Neural crest cell (in vitro differentiated cells): ENCODE results near the gene MYO15B. TPM values are rescaled to one million over a fixed set of nuclear protein-coding genes. Genes with fewer than 3 reads are reported as not detected.

Experiments used
- DNase-seq: peaks from one replicate; pipeline ENCODE4 v3.0.0; 2021; ENCODE audit warnings: low read depth, mixed read lengths, low spot score
- H3K27ac Mint-ChIP-seq: one replicate; pipeline ENCODE4 v1.8.0; 2021; ENCODE audit warnings: mild to moderate bottlenecking, mixed read lengths; ENCODE audit not compliant: unreplicated experiment
- H3K27me3 Mint-ChIP-seq: 2 replicates; pipeline ENCODE4 v1.8.0; 2021; ENCODE audit warnings: low read depth, mild to moderate bottlenecking, mixed read lengths
- H3K36me3 Mint-ChIP-seq: 2 replicates; pipeline ENCODE4 v1.8.0; 2021; ENCODE audit warnings: low read depth, mild to moderate bottlenecking, mixed read lengths
- H3K4me1 Mint-ChIP-seq: 2 replicates; pipeline ENCODE4 v1.8.0; 2021; ENCODE audit warnings: mixed read lengths
- H3K4me3 Mint-ChIP-seq: one replicate; pipeline ENCODE4 v1.8.0; 2021; ENCODE audit warnings: mild to moderate bottlenecking, mixed read lengths
- H3K9me3 Mint-ChIP-seq: 2 replicates; pipeline ENCODE4 v1.8.0; 2021; ENCODE audit warnings: mixed read lengths
- CTCF ChIP-seq: fragments of 200-600 bp; sonication (generic); conservative IDR thresholded peaks from 2 replicates; pipeline ENCODE4 v1.5.0; 2021; ENCODE audit warnings: antibody characterized with exemption, mild to moderate bottlenecking
- total RNA-seq: library from RNA; stranded (reverse); gene quantifications from 2 replicates; pipeline ENCODE4 v1.2.1, GENCODE V29; 2021

MYO15B gene
- total RNA-seq, 1 donor from 2014 or later, result 23.7 TPM

- no peaks in the 10 kb centered on the region for H3K36me3 Mint-ChIP-seq
- H3K4me1 Mint-ChIP-seq, result peaks cover 14% of the 10 kb centered on the region
- no peak for DNase-seq
- H3K4me3 Mint-ChIP-seq, result no peak overlapping the region
- TF ChIP-seq CTCF, result no peak
- H3K9me3 Mint-ChIP-seq, result no peaks in the 10 kb centered on the region
- no peaks in the 10 kb centered on the region for H3K27me3 Mint-ChIP-seq
- peak overlapping the region; percentile 75 for H3K27ac Mint-ChIP-seq
These were observed 58.5 kb downstream of the MYO15B start for GRCh38 chr17:75645889-75646637.

- TF ChIP-seq CTCF, result no peak
- DNase-seq, result no peak
- H3K4me1 Mint-ChIP-seq, result peaks cover 14% of the 10 kb centered on the region
- H3K4me3 Mint-ChIP-seq, result no peak overlapping the region
- no peaks in the 10 kb centered on the region for H3K27me3 Mint-ChIP-seq
- H3K36me3 Mint-ChIP-seq, result no peaks in the 10 kb centered on the region
- no peaks in the 10 kb centered on the region for H3K9me3 Mint-ChIP-seq
- H3K27ac Mint-ChIP-seq, result no peak overlapping the region
These were observed 59.0 kb downstream of the MYO15B start for GRCh38 chr17:75646638-75646992.

GRCh38 chr17:75647061-75647460, 59.5 kb downstream of the MYO15B start:
- H3K27me3 Mint-ChIP-seq, result no peaks in the 10 kb centered on the region
- H3K9me3 Mint-ChIP-seq, result no peaks in the 10 kb centered on the region
- peaks cover 14% of the 10 kb centered on the region for H3K4me1 Mint-ChIP-seq
- no peak overlapping the region for H3K27ac Mint-ChIP-seq
- H3K4me3 Mint-ChIP-seq, result no peak overlapping the region
- DNase-seq, result no peak
- H3K36me3 Mint-ChIP-seq, result no peaks in the 10 kb centered on the region
- TF ChIP-seq CTCF, result no peak

GRCh38 chr17:75647921-75648320, 60.3 kb downstream of the MYO15B start:
- H3K27me3 Mint-ChIP-seq, result no peaks in the 10 kb centered on the region
- peaks cover 14% of the 10 kb centered on the region for H3K4me1 Mint-ChIP-seq
- no peak for DNase-seq
- H3K9me3 Mint-ChIP-seq, result no peaks in the 10 kb centered on the region
- no peak for TF ChIP-seq CTCF
- H3K27ac Mint-ChIP-seq, result peak overlapping the region; percentile 12
- no peak overlapping the region for H3K4me3 Mint-ChIP-seq
- H3K36me3 Mint-ChIP-seq, result no peaks in the 10 kb centered on the region

GRCh38 chr17:75649687-75650086, 62.1 kb downstream of the MYO15B start:
- no peak for TF ChIP-seq CTCF
- peaks cover 14% of the 10 kb centered on the region for H3K4me1 Mint-ChIP-seq
- DNase-seq, result no peak
- H3K9me3 Mint-ChIP-seq, result no peaks in the 10 kb centered on the region
- H3K27me3 Mint-ChIP-seq, result no peaks in the 10 kb centered on the region
- H3K4me3 Mint-ChIP-seq, result no peak overlapping the region
- no peaks in the 10 kb centered on the region for H3K36me3 Mint-ChIP-seq
- H3K27ac Mint-ChIP-seq, result no peak overlapping the region
